Subcutaneous adipose tissue (tissue), 4 donors: ENCODE data around the gene USP13. TPM values are rescaled to one million over a fixed set of nuclear protein-coding genes. Genes with fewer than 3 reads are reported as not detected.

ENCODE experiments used
- total RNA-seq, 4 donors: library from RNA; depleted of rRNA; stranded (reverse); fragments of >200 nt; gene quantifications; one replicate each; pipeline ENCODE4 v1.1.0, GENCODE V29; 2016
- TF ChIP-seq, protein P1 (sequence below): fragments of 450-650 bp; IDR thresholded peaks from one replicate; pipeline ENCODE4 v1.5.1; 2016; ENCODE audit warnings: low read depth, mild to moderate bottlenecking, control low read depth, antibody characterized with exemption, moderate library complexity

The USP13 gene
- total RNA-seq, 4 donors from 2014 or later: 9.9 to 59.0 (median 15.5) TPM

DNA sequence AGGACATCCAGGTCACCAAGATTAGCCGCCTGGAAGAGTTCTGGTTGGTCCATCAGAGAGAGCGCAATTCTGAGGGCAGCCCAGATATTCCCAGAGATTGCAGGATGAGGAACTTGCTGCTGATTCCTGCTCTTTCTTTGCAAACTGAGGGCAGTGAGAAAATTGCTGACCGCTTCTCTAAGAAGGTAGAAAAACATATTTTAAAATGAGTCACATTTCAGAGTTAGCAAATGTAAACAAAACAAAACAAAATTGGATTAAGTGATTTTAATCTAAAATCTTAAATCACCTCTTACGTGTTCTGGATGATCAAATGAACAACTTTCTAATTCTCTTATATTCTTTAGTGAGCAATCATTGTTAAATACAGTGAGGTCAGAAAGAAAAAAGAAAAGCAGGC, 149.0 kb downstream of the USP13 start:
- TF ChIP-seq, protein P1, sequence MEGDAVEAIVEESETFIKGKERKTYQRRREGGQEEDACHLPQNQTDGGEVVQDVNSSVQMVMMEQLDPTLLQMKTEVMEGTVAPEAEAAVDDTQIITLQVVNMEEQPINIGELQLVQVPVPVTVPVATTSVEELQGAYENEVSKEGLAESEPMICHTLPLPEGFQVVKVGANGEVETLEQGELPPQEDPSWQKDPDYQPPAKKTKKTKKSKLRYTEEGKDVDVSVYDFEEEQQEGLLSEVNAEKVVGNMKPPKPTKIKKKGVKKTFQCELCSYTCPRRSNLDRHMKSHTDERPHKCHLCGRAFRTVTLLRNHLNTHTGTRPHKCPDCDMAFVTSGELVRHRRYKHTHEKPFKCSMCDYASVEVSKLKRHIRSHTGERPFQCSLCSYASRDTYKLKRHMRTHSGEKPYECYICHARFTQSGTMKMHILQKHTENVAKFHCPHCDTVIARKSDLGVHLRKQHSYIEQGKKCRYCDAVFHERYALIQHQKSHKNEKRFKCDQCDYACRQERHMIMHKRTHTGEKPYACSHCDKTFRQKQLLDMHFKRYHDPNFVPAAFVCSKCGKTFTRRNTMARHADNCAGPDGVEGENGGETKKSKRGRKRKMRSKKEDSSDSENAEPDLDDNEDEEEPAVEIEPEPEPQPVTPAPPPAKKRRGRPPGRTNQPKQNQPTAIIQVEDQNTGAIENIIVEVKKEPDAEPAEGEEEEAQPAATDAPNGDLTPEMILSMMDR: no peak

DNA sequence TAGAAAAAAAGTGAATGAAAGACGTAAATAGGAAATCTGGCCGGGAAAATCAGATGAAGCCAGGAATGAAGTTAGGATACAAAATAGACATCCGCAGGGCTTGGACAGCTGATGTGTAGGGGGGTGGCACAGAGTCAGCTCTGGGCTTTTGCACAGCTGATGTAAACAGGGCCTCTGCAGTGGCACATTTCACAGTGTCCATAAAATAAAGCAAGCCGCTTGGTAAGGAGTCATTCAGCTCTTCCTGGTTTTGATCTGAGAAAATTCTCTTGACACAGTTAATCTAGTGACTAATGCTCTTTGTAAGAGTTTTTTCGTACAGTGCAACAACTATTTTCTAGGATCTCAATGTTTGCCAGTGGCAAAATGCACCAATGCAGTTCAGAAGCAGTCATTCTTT, 153.3 kb downstream of the USP13 start:
- TF ChIP-seq, protein P1: no peak

DNA sequence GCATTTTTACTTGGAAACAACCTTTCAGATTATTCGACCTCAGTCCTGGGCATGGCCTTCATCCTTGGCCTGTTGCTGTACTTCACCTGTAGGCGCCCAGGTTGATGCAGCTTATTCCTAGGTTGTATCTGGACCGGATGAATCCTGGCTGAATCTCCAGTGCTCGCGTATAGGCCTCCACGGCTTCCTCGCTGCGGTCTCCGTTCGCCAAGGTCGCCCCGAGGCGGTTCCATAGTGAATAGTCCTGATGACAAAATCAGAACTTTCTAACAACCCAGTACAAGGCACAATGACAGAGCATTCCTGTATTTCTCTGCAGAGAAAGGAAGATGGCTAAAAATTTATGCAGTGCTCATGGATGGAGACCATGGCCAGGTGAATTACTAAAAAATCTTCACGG, 154.7 kb downstream of the USP13 start:
- TF ChIP-seq, protein P1: no peak

GRCh38 chr3:179809639-179810038, 156.8 kb downstream of the USP13 start:
- TF ChIP-seq, protein P1: no peak

DNA sequence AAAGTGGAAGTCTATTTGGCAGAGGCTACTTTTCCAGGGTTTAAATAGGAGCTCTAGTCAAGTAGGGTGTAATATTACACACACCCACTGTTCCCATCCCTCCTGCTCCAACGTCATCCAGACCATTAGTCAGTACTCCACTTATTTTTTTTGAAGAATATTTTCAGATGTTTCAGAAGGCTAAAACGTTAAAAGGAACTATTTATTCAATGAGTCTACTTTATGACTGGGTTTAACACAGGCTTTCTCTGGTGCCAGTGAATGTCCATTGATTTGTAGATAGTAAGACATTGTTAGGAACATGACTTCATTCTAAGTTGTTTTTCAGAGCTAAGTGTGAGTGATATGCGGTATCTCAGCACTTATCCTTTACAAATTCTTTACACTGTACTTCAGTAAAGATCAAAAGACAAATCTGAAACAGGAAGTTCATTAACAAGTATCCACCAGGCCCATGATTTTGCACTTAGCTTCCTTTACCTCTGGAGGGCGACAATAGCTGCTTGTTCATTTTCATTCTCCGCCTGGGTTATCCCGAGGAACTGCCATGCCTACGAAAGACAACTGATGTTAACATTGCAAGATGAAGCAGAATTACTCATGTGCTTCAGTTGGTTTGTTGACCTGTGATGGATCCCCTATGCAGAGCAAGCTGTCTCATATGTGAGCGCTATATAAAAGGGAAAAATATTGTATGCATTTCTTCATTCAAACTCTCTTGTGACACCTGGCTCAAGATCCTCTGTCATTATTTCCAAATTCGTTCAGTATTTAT, 158.7 kb downstream of the USP13 start:
- TF ChIP-seq, protein P1: no peak

GRCh38 chr3:179812096-179812382, 159.2 kb downstream of the USP13 start:
- TF ChIP-seq, protein P1: no peak

DNA sequence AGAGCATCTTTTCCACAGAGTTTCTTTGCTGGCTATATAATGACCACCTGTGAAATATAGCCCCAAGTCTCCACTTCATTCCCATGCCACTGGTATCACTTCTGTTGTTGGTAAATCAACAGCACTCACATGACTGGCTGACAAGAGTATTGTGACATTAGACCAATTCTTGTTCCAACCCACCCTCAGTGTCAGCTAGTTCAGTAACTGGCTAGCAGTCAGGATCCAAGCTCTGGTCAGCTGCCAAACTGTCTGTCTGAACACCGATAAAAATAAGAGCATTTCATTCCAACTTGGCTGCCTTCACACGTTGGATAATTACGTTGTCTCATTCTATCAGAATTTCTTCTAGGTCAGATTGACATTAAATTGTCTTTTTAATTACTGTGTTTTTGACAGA, 166.5 kb downstream of the USP13 start:
- TF ChIP-seq, protein P1: no peak
